ENCODE data around the gene KCNJ11.

GRCh38 chr11:17431139-17431538 lies 42.7 kb upstream of the KCNJ11 start:
- no peak for TF ChIP-seq CTCF (IDR thresholded peaks at IDR 0.05)
- no peak for TF ChIP-seq POLR2A (IDR thresholded peaks at IDR 0.05)

All from Peyer's patch (tissue), 4 donors.